NCI-H187 treated with DMSO at 0.1 percent for 48 hours (cell line): Measurements from ENCODE around the gene ZNRF2.

Source experiments
- DNase-seq: peaks from one replicate; lab custom pipeline; 2025; lab: John Stamatoyannopoulos, UW

Gene ZNRF2

DNA sequence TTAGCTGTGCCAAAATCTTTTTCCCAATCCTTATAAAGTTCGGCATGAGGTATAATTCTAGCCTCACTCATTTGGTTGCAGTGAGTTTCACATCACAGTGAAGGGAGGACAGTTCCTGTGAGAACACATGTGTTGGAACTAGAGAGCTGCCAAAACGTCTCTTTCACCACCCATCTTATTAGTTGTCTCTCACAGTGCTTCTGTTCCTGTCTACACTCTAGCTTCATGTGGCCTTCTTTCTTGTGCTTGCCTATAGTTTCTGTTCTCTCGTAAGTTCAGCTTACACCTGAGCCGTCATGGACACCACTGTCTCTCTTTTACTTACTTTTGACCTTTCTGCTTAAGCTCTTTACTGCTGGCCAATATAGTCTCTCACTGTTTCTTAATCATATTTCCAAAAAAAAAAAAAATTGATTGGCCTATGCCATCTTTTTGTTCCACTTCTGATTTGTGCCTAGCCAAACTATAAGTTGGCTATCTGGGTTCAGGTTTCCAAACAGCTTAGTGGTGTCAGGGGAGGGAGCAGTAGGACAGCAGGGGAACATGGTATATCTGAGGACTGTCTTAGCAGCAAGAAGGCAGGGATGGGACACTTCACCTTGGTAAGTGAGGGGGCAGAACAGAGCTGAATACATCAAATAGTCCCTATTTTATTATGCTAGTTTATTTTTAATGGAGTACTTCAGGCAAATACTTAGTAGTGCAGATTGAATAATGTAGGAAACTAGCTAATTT lies 38.0 kb downstream of the ZNRF2 start:
- DNase-seq, result no peak

DNA sequence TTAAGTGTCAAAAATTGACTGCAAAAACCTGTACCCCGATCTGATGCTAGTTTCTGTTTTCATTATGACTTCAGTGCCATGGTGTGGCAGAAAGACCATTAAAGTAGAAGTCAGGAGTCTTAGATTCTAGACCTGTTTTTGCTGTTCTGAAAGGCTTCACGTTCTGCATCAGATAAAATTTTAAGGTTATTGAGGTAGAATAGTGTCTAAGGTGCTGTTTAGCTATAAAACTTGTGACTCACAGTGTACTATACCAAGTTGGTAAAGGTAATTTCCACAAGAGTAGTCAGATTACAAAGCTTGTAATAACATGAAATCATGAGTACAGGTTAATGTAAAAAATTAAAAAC lies 38.6 kb downstream of the ZNRF2 start:
- DNase-seq, result no peak

DNA sequence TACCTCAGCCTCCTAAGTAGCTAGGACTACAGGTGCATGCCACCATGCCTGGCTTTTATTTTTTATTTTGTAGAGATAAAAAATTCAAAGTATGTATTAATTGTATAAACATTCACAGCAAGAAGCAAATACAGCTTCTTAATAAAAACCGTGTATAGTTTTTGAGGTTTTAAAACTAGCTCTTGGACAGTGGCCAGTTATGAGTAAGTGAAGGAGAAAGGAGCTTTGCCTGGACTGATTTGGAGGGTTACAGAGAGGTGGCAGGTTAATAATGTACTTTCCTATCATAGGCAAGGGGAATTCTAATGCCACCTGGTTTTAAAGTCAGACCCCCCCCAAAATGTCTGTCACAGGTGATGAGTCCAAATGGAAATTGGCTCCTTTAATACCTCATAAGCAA lies 43.4 kb downstream of the ZNRF2 start:
- DNase-seq, result no peak

DNA sequence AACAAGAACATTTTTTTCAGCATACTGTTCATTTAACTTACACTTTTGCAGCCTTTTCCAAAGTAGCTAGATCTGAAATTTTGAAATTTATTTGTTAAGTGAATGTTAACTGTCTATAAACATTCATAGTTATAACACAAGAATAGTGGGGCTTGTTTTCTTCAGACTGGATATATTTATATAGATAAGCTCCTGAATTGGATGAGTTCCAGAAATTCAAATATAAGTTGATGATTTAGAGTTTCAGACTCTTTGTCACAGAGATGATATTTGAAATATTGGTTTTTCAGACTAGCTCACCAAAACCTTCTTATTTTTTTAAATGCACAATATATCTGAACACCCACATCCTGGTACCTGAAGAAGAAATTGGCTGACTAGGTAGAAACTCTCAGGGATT lies 44.0 kb downstream of the ZNRF2 start:
- no peak for DNase-seq

DNA sequence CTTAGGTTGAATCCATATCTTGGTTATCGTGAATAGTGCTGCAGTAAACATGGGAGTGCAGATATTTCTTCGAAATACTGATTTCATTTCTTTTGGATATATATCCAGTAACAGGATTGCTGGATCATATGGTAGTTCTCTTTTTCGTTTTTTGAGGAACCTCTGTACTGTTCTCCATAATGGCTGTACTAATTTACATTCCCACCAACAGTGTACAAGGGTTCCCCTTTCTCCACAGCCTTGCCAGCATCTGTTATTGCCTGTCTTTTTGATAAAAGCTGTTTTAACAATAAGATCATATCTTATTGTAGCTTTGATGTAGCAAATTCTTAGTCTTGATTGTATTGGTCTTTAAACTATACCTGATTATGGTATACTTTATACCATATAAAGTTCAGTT lies 45.3 kb downstream of the ZNRF2 start:
- DNase-seq, result no peak

DNA sequence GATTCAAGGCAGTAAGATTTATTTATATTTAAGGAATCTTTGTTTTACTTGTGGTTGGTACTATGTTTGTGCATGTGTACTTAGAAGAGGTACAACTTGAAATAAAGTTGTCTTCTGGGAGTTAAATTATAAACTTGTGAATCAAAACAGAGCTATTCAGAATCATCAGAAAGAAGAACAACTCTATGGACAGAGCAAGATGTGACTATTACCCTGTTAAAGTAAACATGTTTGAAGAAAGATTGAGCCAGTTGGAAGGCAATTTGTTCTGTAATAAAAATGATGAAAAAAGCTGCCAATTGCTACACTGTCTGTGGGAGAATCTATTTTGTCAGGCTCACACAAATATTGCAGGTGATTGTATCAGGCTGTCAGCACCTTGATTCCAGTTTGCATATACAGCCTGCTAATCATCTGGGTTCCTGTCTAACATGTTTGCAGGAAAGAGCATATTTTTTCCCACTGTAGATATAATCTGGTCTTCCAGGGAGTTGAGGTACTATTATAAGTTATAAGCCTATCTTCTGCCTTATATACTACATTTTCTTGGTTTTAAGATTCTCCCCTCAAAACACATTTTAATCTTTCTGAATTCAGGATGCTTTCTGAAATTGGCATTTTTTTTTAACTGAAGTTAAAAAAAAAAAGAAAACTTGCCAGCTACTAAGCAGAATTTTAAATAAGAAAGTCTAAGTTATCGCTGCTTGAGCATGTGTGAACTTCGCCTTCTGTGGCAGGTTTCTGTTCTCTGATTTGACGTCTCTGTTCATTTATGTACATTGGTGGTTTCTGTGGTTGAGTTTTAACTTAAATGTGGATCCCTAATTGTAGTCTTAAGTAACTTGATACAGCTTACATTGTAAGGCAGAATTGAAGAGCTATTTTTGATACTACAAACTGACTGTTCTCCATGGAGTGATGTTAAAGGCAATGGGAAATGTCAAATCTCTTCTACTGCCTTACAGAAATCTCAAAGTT lies 46.0 kb downstream of the ZNRF2 start:
- peak; percentile 64 for DNase-seq

DNA sequence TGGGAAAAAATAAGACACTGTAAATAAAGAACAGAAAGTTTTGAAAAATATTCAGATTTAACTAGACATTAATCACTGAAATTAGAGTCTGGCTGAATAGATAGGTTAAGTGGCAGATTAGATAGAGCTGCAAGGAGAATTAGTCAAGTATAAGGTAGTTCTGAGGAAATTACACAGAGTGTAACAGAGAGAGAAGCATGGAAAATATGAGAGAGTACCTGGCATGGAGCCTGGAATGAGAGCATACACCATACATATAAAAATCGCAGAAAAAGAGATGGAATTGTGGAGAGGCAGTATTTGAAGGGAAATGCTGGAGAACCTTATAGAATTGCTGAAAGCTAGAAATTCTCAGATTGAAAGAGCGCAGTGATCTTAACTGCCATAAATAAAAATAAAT lies 46.9 kb downstream of the ZNRF2 start:
- no peak for DNase-seq

DNA sequence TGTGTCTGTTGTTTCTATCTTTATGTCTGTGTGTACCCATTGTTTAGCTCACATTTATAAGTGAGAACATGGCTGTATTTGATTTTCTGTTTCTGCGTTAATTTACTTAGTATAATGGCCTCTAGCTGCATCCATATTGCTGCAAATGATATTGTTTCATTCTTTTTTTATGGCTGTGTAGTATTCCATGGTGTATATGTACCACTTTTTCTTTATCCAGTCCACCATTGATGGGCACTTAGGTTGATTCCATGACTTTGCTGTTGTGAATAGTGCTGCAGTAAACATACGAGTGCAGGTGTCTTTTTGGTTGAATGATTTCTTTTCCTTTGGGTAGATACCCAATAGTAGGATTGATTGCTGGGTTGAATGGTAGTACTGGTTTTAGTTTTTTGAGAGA lies 48.2 kb downstream of the ZNRF2 start:
- DNase-seq, result no peak

DNA sequence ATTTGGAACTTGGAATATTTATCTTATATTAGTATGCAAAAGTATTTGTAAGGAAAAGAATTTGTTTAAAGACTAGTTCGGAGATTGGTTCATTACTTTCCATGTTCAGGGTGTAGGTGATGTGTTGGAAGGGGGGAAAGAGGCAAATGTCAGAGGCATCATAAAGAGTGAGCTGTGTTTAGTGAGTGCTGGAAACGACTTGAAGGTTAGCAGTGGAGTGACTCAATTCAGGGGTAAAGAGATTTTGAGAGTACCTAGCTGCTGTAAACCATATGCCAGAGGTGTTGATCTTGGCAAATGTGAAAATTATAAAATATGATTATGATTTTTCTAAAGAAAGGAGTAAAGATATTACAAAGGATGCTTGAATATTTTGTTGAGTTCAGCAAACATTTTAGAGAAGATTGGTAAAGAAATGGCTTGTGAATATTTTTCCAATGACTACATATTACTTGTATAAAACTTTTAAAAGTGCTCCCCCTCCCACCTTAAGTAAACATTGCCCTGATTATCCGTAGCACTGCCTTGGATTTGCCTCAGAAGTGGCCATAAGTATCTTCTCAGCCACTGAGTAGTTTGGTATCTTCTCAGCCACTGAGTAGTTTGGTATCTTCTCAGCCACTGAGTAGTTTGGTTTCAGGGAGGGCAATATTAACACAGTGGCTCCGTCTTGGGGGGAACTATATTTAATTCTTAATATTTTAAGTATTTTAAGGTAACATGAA lies 51.5 kb downstream of the ZNRF2 start:
- DNase-seq, result no peak

DNA sequence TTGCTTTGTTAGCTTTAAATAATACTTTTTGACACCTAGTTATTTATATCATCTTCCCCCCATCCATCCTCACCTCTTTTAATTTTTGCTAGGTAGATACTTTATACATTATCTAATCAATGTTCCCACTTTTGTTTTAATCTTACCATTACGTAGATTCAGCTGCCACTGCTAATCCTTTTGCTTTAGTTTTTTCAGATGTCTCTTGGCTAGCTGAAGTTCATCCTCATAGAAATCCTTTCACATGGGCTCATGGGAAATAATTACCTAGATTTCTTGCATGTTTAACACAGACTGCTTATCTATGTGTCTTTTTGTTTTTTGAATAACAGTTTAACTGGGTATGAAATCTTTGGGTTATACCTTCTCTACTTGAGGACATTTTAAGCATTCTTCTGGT lies 60.1 kb downstream of the ZNRF2 start:
- DNase-seq, result no peak

DNA sequence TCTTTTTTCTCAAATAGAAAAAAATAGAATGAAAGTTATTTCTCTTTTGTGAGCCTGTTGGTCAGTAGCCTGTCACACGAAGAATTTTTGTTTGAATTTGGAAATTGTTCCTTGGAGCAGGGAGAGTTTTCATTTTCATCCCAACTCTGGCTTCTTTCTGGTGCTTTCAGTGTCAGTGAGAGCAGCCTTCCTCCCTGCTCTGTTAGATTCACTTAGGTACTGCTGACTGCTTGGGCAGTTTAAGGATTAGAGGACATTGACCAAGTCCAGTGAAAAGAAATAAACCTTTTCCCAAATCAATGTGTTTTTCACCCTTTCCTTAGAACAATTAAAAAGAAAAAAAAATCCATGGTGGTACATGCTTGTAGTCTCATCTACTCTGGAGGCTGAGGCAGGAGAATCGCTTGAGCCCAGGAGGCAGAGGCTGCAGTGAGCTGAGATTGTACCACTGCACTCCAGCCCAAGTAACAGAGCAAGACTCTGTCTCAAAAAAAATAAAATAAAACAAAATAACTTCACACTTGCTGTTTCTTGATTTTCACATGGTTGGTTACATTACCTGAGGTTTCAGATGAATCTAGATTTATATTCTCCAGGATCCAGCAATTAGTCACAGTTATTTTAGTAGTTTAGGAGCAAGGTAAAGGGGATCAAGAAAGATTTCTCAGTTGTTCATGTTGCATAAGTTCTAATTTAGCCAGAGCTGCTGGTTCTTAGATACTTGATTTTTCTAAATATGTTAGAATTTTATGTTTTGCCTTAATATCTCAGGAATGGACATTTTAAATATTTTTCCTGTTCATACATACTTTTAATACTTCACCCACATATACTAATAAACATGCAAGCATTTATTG lies 63.1 kb downstream of the ZNRF2 start:
- no peak for DNase-seq

DNA sequence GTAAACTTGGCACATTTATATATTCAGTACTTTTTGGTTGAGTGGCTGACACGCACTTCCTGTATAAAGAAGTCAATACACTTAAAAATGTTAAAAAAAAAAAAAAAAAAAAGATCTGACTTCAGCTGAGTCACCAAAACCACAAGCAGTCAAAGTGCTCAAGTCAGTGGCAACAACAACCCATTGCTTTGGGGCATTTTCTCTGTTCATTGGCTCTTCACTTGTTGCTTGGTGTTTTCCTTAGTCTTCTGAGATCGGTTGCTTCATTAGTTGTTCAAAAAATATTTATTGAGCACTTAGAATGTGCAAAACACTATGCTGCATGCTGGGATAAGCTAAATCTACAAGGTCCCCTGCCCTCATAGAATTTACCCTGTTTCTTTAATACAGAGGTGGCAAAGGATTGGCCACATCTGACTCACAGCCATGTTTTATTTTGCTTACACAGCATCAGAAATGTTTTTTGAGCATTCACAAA lies 63.7 kb downstream of the ZNRF2 start:
- DNase-seq, result no peak

DNA sequence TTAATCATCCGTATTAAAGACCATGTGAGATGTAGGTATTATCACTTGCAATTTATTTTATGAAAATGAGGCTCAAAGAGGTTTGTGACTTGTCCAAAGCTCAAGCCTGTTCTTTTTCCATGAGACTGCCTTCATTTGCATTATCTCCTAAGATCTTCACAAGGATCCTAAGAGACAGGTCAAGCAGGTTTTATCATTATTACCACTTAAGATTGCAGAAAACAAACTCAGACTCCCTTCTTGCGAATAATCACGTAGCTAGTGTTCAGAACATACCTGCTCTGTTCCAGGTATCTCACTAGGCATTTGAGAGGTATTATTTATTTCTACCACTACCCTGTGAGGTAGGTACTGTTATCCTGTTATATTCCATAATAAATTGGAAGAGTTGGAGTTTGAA lies 64.8 kb downstream of the ZNRF2 start:
- DNase-seq, result no peak

DNA sequence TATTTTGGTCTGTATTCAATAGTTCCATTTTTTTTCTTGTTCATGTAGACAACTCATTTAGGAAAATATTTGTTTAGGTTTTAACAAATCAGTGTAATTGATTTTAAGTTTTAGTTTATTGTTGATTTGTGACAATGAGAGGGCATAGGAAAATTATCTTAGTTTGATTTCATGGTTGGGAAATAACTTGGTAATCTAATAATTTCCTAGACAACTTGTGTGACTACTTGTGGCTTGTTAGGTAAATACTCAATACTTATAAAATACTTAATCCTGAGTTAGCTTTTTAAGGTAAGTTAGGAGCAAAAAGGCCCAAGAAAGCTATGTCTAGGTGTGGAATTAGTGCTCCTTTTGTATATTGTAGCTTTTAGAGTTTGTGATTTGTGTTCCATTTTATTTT lies 65.4 kb downstream of the ZNRF2 start:
- no peak for DNase-seq

DNA sequence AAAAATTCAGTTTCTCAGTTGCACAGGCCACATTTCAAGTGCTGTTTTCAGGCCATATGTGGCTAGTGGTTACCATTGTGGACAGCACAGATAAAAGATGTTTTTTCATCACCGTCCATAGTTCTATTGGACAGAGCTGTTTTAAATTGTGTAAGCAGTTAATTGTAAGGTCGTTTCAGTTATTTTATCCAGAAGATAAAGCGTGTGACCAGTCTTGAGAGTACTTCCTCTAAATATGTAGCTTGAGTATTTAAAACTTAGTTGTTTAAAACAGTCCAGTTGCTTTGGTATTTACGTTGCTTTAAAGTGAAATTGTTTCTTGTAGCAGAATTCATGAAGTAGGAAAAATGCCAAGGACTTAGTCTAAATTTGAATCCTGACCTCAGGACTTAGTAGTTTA lies 66.9 kb downstream of the ZNRF2 start:
- DNase-seq, result no peak

DNA sequence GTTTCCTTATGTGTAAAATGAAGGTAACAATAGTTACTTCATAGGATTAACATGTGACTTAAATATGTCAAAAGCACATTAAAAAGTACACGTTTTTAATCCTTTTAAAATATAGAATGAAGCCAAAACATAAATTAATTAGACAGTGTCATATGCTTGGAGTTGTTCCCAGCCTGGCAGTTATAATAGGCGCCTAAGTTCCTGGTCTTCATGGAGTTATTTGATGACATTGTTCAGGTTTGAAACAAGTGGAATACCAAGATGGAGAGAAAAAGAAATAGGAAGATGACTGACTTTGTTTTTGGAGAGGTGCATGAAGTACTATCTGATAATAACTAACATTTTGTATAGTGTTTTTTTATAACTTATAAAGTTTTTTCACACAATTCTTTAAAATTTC lies 67.3 kb downstream of the ZNRF2 start:
- DNase-seq, result no peak

DNA sequence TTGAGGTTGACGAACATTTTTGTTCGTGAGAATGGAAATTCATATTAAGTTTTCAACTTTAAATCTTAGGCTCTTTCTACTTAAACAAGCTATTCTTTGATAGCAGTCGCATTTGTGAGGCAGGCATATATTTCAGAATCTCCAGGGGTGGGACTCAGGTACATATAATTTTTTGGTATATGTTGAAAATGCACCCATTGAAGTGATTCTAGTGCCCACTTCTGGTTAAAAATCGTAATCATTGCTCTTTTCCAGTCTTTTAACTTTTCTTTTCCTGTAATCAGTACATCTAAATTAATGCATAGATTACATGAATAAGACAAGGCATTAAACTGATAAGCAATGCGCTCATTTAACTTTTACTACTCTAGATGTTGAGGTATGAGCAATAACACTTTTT lies 67.8 kb downstream of the ZNRF2 start:
- no peak for DNase-seq

DNA sequence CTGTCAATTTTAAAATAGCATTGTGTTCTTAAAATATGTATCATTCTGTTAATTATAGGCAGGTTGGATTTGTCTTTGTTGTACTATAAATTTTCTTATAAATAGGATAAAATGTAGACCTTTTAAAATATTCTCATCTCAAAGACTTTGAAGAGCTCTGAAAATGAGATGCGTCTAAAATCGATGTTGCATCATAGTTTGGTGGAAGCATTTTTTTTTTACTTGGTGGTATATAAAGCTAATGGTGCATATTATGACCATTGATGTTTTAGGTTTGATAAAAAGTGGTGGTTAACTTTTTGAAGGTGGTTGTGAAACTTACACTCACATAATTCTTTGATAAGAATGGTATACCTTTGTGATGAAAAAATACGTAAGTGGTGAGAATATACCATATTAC lies 69.1 kb downstream of the ZNRF2 start:
- DNase-seq, result no peak

DNA sequence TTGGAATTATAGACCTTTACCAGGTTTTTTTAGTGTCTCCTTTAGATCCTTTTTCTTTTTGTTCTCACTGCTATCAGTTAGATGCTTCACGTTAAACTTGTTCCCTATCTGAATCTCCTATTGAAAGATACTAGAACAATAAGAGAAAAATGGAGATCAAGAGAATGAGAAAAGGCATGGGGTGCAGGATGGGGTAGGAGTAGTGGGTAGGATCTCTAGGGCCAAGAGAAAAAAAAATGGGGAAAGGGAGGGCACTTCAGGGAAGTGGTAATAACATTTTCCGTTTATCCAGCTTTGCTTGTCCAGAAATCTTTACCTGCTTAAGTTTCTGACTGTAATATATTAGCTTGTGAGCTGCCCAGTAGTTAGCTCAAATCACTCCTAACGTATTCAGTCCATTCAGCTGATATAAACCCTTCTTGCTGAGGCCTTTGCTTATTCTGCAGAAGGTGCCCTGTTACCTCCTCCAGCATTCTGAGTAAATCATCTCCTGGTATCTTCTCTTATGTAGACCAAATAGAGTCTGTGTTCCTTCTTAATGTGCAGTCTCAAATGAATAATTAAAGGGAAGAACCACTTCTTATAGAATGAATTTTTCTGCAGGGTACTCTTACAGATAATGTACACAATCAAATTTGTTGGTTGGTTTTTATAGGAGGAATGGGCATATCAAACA lies 69.7 kb downstream of the ZNRF2 start:
- no peak for DNase-seq

DNA sequence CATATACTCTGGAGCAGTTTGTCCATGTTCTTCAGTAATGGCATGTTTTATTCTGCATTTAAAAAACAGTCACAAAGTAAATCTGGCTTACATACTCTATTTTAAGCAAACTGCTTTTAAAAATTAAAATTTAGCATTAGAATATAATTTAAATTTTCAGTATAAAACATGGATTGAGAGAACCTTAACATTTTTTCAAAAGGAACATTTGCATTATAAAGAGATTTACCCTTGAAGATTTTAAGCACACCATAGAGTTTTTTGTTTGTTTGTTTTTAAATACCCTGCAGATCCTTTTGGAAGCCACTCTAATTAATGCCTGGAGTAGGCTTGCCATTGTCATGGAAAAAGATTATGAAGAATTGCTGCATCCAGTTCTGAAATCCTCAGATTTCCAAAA lies 70.4 kb downstream of the ZNRF2 start:
- no peak for DNase-seq

DNA sequence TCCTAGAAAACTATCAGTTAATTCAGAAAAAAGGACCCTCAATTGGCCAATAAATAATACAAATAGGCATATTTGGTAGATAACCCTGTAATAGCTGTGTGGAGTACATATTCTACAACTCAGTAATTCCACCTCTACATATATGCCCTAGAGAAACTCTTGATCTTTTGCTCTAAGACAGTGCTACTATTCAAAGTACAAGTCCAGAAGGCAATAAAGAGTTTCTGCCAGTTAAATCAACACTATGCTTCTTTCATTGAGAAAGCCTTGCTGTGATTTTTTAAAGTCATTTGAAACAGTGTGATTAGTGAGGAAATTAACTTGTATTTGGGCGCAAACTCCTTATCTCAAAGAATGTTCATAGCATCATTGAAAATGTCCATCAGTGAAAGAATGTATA lies 75.6 kb downstream of the ZNRF2 start:
- no peak for DNase-seq
